A549 (cell line): ENCODE data around the gene DSPP. TPM values are rescaled to one million over a fixed set of nuclear protein-coding genes. Genes with fewer than 3 reads are reported as not detected.

Source experiments
- ATAC-seq, 2 experiments: fragments of 200-7000 bp in 1 of 2; fragments of >200 bp in 1 of 2; cut with Nextera tagmentation in 1 of 2; cut with Tn5 transposase in 1 of 2; 3 replicates each; pipeline versions ENCODE4 v1.8.0 to v1.9.1; 2018 to 2020; ENCODE audit warnings: mild to moderate bottlenecking in 1 of 2, moderate library complexity in 1 of 2
- CTCF ChIA-PET: fragments of 300-600 bp; sonication (Branson Sonifier 250); formaldehyde crosslinking; extraction: SDS; loops from one replicate; lab custom pipeline; 2021; ENCODE audit warnings: antibody characterized with exemption, inconsistent platforms; lab: Yijun Ruan, JAX
- POLR2A ChIA-PET: fragments of 350-600 bp; formaldehyde crosslinking; extraction: SDS; loops from one replicate; lab custom pipeline; 2021; ENCODE audit warnings: antibody characterized with exemption, inconsistent platforms; lab: Yijun Ruan, JAX
- DNase-seq, 2 experiments: peaks; one replicate each; pipeline versions ENCODE4 v3.0.0 to v3.0.0-alpha.2; 2011 to 2016; ENCODE audit warnings: low read depth in 1 of 2, low spot score in 1 of 2
- FAIRE-seq: peaks from 2 replicates; lab custom pipeline; 2011; peaks lifted over from hg19 to GRCh38; lab: Jason Lieb, UNC
- H3K27ac ChIP-seq, 2 experiments: fragments of >200 bp; sonication (Bioruptor Twin); formaldehyde crosslinking; 3 replicates each; pipeline ENCODE4 v1.5.1; 2016 to 2017
- H3K4me1 ChIP-seq: fragments of >200 bp; sonication (Bioruptor Twin); formaldehyde crosslinking; 3 replicates; pipeline ENCODE4 v1.6.1; 2016
- H3K4me2 ChIP-seq: fragments of >200 bp; sonication (Bioruptor Twin); formaldehyde crosslinking; 3 replicates; pipeline ENCODE4 v1.6.1; 2016
- H3K4me3 ChIP-seq: fragments of >200 bp; sonication (Bioruptor Twin); formaldehyde crosslinking; 3 replicates; pipeline ENCODE4 v1.5.1; 2016
- H3K9me3 ChIP-seq: fragments of >200 bp; sonication (Bioruptor Twin); formaldehyde crosslinking; 3 replicates; pipeline ENCODE4 v1.6.1; 2016
- CBX2 ChIP-seq: fragments of 200-600 bp; sonication (generic); IDR thresholded peaks from 2 replicates; pipeline ENCODE4 v1.6.1; 2016; ENCODE audit warnings: low read depth, mild to moderate bottlenecking, borderline replicate concordance
- CBX8 ChIP-seq: fragments of 200-600 bp; sonication (generic); IDR thresholded peaks from 2 replicates; pipeline ENCODE4 v1.6.1; 2016
- CEBPB ChIP-seq, 2 experiments: fragments of >200 bp in 1 of 2; sonication (Bioruptor Twin) in 1 of 2; formaldehyde crosslinking in 1 of 2; IDR thresholded peaks; 2 replicates each; pipeline ENCODE4 v1.6.1; 2012 to 2016
- CHD2 ChIP-seq: fragments of 150-350 bp; IDR thresholded peaks from 2 replicates; pipeline ENCODE4 v1.6.1; 2014; ENCODE audit warnings: low read length; ENCODE audit not compliant: partially characterized antibody
- CHD4 ChIP-seq: fragments of 200-600 bp; sonication (generic); IDR thresholded peaks from 2 replicates; pipeline ENCODE4 v1.6.1; 2016; ENCODE audit warnings: antibody characterized with exemption, mild to moderate bottlenecking, borderline replicate concordance
- FOSB ChIP-seq: fragments of 250-450 bp; sonication (Bioruptor Pico); IDR thresholded peaks from 2 replicates; pipeline ENCODE4 v1.5.0; 2020; ENCODE audit warnings: mild to moderate bottlenecking, moderate library complexity
- HOXB5 ChIP-seq: fragments of 250-450 bp; sonication (Bioruptor Pico); IDR thresholded peaks from 2 replicates; pipeline ENCODE4 v1.5.0; 2020; ENCODE audit warnings: mild to moderate bottlenecking, moderate library complexity
- JUN ChIP-seq, 2 experiments: fragments of >200 bp; sonication (Bioruptor Twin); formaldehyde crosslinking; IDR thresholded peaks; 2 replicates in 1 of 2; 3 replicates in 1 of 2; pipeline ENCODE4 v1.6.1; 2016 to 2017
- KDM1A ChIP-seq: fragments of 200-600 bp; sonication (generic); IDR thresholded peaks from 2 replicates; pipeline ENCODE4 v1.6.1; 2016; ENCODE audit warnings: low read depth, mild to moderate bottlenecking
- MAFK ChIP-seq: fragments of 450-650 bp; IDR thresholded peaks from 2 replicates; pipeline ENCODE4 v1.6.1; 2014; ENCODE audit not compliant: partially characterized antibody
- NR3C1 ChIP-seq: fragments of >200 bp; sonication (Bioruptor Twin); formaldehyde crosslinking; IDR thresholded peaks from 3 replicates; pipeline ENCODE4 v1.6.1; 2017
- POLR2AphosphoS2 ChIP-seq: conservative IDR thresholded peaks from 2 replicates; pipeline ENCODE4 v1.6.1; 2012; ENCODE audit warnings: low read length, improper control_type of control experiment, inconsistent platforms
- RNF2 ChIP-seq: fragments of 200-600 bp; sonication (generic); IDR thresholded peaks from 2 replicates; pipeline ENCODE4 v1.6.1; 2016; ENCODE audit warnings: low read depth, mild to moderate bottlenecking, antibody characterized with exemption, moderate library complexity, borderline replicate concordance
- SREBF2 ChIP-seq: fragments of 450-650 bp; IDR thresholded peaks from 2 replicates; pipeline ENCODE4 v1.6.1; 2014; ENCODE audit warnings: mild to moderate bottlenecking, moderate library complexity
- ZFP36 ChIP-seq: fragments of 450-650 bp; IDR thresholded peaks from 2 replicates; pipeline ENCODE4 v1.6.1; 2014; ENCODE audit warnings: borderline replicate concordance; ENCODE audit not compliant: partially characterized antibody
- WGBS: methylation state at CpG from one replicate; pipeline ENCODE4 v1.1.6; 2017; ENCODE audit errors: missing lambda C conversion rate; 5-methylcytosine and 5-hydroxymethylcytosine counted together
- polyA plus RNA-seq, 4 experiments: library from polyadenylated mRNA; depleted of rRNA in 3 of 4; stranded (reverse); fragments of >200 nt; fragmentation: RNase III in 1 of 4; extraction: RNeasy Plus Mini Kit Qiagen cat#74134 plus additional on column Dnase treatment in 1 of 4; gene quantifications; 2 replicates in 3 of 4; 3 replicates in 1 of 4; pipeline ENCODE4 v1.2.3, GENCODE V29; 2011 to 2017
- TF ChIP-seq, protein P1 (sequence below): IDR thresholded peaks from 2 replicates; pipeline ENCODE4 v1.6.1; 2012
- TF ChIP-seq, protein P2 (sequence below): fragments of 150-350 bp; IDR thresholded peaks from 2 replicates; pipeline ENCODE4 v1.6.1; 2014; ENCODE audit warnings: low read depth, mild to moderate bottlenecking, low read length

The DSPP gene
- polyA plus RNA-seq, 2 of the 4 experiments (the other 2 are of a cell fraction) = not detected

DNA sequence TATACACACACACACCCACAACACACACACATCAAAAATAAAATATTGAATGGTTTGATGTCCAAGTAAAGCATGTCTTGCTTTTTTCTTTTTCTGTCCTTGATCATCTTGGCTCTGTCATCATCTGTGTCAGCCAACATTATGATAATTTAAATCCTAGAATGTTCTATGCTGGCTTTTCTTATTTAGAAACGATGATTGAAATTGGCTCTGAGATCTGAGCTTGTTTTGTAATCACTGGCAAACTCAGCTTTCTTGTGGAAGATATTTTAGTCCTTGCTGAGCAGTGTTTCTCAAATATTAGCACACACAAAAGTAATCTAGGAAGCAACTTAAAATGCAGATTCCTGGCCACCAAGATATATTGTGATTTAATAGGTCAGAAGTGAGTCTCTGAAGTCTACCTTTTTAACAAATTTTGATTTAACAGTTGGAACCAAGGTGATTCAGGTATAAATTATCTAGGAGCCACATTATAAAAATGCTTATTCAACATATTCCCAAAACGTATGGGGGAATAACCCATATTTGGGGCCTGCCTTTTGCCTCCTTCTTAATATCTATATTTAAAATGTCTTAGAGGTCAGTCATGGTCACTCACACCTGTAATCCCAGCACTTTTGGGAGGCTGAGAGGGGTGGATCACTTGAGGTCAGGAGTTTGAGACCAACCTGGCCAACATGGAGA is 24.0 kb upstream of the DSPP start:
- TF ChIP-seq MAFK = peak; percentile 42
- TF ChIP-seq ZFP36 = no peak
- TF ChIP-seq CBX2 = no peak
- WGBS = 61% methylated on average over 2 of the region's 2 CpGs
- Histone ChIP-seq H3K4me1 (0 out of 3 replicates have a peak, but pooled peaks cover 3% of the 10 kb centered on the region), H3K4me2 (no peak overlapping the region), H3K4me3 (no peak overlapping the region), H3K27ac (no peak overlapping the region), H3K9me3 (no peaks in the 10 kb centered on the region)
- CTCF ChIA-PET = interaction anchor here (0.6 to 1.7 kb wide), 2 partner anchors 40 to 1473 kb away, joined by 3 read pairs; no protein-coding TSS in a partner anchor
- DNase-seq (no peak), FAIRE-seq (no peak), ATAC-seq (no peak)
- POLR2A ChIA-PET = no interaction called here

DNA sequence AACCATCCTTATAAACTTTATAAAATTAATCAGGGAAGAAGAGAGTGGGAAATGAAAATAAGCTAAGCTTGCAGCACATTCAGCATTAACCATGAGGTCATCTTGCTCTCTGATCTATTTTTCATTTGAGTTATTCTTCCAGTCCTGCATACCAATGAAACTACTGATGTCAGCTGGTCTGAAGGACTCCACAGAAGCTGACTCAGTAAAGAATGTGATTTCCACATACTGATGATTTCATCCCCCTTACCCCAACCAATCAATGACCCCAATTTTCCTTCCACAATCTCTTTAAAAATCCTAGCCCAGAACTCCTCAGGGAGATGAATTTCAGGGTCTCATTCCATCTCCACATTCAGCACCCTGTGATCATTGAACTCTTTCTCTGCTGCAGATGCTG is 18.8 kb upstream of the DSPP start:
- Histone ChIP-seq H3K4me3 (no peak overlapping the region), H3K27ac (no peak overlapping the region), H3K4me1 (0 out of 3 replicates have a peak, but pooled peaks cover 3% of the 10 kb centered on the region)
- ATAC-seq (peak; percentile 59 to 68; a peak in 3 of 6 replicates), DNase-seq (peak in 1 of 2 experiments; percentile 29), FAIRE-seq (no peak)
- no peak for TF ChIP-seq FOSB (CRISPR knock-in tag)
- 0 out of 4 replicates have a peak, but pooled peaks of 1 of the 2 experiments have one; percentile 12 for TF ChIP-seq CEBPB (IDR thresholded peaks at IDR 0.05)
- peak; percentile 19 for TF ChIP-seq MAFK
- TF ChIP-seq, all 56 proteins: peak for 2
- Histone ChIP-seq H3K4me2 (0 out of 3 replicates have a peak overlapping the region, but pooled peaks have one; percentile 17), H3K9me3 (no peaks in the 10 kb centered on the region)
- ChIA-PET CTCF (interaction anchor here (1.5 kb wide), 1 partner anchor 22 kb away, joined by 3 read pairs; no protein-coding TSS in a partner anchor), POLR2A (no interaction called here)

DNA sequence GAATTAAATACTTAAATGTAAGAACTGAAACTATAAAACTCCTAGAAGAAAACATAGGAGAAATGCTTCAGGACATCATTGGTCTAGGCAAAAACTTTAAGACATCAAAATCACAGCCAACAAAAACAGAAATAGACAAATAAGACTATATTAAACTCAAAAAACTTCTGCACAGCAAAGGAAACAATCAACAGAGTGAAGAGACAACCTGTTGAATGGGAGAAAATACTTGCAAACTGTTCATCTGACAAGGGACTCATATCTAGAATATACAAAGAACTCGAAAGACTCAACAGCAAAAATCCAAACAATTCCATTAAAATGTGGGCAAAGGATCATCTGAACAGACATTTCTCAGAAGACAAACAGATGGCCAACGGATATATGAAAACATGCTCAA is 16.2 kb upstream of the DSPP start:
- ATAC-seq = no peak
- POLR2A ChIA-PET = no interaction called here
- no peak for DNase-seq
- Histone ChIP-seq H3K4me1 (0 out of 3 replicates have a peak, but pooled peaks cover 3% of the 10 kb centered on the region), H3K9me3 (no peaks in the 10 kb centered on the region), H3K4me2 (no peak overlapping the region), H3K27ac (no peak overlapping the region), H3K4me3 (no peak overlapping the region)
- no peak for FAIRE-seq
- CTCF ChIA-PET = interaction anchor here (1.5 kb wide), 1 partner anchor 48 kb away, joined by 4 read pairs; no protein-coding TSS in a partner anchor
- WGBS = 20% methylated on average over 2 of the region's 2 CpGs
- TF ChIP-seq, protein P1, sequence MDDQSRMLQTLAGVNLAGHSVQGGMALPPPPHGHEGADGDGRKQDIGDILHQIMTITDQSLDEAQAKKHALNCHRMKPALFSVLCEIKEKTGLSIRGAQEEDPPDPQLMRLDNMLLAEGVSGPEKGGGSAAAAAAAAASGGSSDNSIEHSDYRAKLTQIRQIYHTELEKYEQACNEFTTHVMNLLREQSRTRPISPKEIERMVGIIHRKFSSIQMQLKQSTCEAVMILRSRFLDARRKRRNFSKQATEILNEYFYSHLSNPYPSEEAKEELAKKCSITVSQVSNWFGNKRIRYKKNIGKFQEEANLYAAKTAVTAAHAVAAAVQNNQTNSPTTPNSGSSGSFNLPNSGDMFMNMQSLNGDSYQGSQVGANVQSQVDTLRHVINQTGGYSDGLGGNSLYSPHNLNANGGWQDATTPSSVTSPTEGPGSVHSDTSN = no peak
- TF ChIP-seq SREBF2 (no peak), CBX8 (no peak), CHD2 (no peak), POLR2AphosphoS2 (no peak), RNF2 (no peak), CHD4 (no peak), HOXB5 (no peak), KDM1A (no peak)
- TF ChIP-seq, protein P2, sequence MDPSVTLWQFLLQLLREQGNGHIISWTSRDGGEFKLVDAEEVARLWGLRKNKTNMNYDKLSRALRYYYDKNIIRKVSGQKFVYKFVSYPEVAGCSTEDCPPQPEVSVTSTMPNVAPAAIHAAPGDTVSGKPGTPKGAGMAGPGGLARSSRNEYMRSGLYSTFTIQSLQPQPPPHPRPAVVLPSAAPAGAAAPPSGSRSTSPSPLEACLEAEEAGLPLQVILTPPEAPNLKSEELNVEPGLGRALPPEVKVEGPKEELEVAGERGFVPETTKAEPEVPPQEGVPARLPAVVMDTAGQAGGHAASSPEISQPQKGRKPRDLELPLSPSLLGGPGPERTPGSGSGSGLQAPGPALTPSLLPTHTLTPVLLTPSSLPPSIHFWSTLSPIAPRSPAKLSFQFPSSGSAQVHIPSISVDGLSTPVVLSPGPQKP = no peak

DNA sequence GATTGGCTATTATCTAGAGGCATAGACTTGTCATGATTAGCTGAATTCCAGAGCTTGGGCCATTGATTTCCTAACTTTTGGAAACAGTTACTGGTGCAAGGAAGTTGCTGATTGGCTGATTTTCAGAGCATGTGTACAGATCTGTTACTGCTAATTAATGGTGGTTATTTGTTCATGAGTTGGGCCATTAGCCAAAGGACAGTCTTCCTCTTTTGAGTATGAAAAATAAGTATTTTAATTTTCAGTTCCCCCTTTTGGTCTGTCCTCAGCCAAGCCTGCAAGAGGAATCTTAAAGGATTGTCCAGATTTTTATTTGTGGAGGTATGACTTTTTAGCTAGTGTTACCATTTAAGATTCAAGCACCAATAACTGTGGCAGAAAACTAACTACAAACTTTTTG is 7.0 kb upstream of the DSPP start:
- no peak overlapping the region for H3K27ac ChIP-seq
- DNase-seq = no peak
- no peak overlapping the region for H3K4me2 ChIP-seq
- no peak for TF ChIP-seq JUN (IDR thresholded peaks at IDR 0.05)
- TF ChIP-seq NR3C1 = no peak
- TF ChIP-seq RNF2 = no peak
- TF ChIP-seq, protein P1 = no peak
- TF ChIP-seq MAFK = no peak
- TF ChIP-seq, all 56 proteins: peak for 0
- no peak overlapping the region for H3K4me3 ChIP-seq
- ATAC-seq (no peak), FAIRE-seq (no peak)
- POLR2A ChIA-PET = no interaction called here
- no peaks in the 10 kb centered on the region for H3K9me3 ChIP-seq
- CTCF ChIA-PET = interaction anchor here (0.8 kb wide), 1 partner anchor 18 kb away, joined by 3 read pairs; no protein-coding TSS in a partner anchor
- no peaks in the 10 kb centered on the region for H3K4me1 ChIP-seq
